C4-2B (cell line): ENCODE results near the gene SIRPB2.

Experiments
- H3K27ac ChIP-seq: fragments of 450-650 bp; 2 replicates; pipeline ENCODE4 v1.5.1; 2017
- CTCF ChIP-seq: fragments of 450-650 bp; conservative IDR thresholded peaks from 2 replicates; pipeline ENCODE4 v1.5.1; 2017; ENCODE audit warnings: mild to moderate bottlenecking
- ZFX ChIP-seq: fragments of 450-650 bp; IDR thresholded peaks from 2 replicates; pipeline ENCODE4 v1.6.1; 2017

The SIRPB2 gene

GRCh38 chr20:1533059-1533458 is 41.8 kb upstream of the SIRPB2 start:
- TF ChIP-seq ZFX, result no peak
- TF ChIP-seq CTCF, result no peak
- no peak overlapping the region for H3K27ac ChIP-seq

GRCh38 chr20:1528811-1529210 is 37.6 kb upstream of the SIRPB2 start:
- no peak overlapping the region for H3K27ac ChIP-seq
- TF ChIP-seq ZFX (no peak), CTCF (no peak)

GRCh38 chr20:1527923-1528322 is 36.7 kb upstream of the SIRPB2 start:
- TF ChIP-seq CTCF (no peak), ZFX (no peak)
- H3K27ac ChIP-seq, result no peak overlapping the region

- H3K27ac ChIP-seq, result no peak overlapping the region
- TF ChIP-seq CTCF (no peak), ZFX (no peak)
These were observed 35.7 kb upstream of the SIRPB2 start for GRCh38 chr20:1526896-1527295.

- TF ChIP-seq ZFX (no peak), CTCF (no peak)
- no peak overlapping the region for H3K27ac ChIP-seq
These were observed 35.1 kb upstream of the SIRPB2 start for GRCh38 chr20:1526310-1526709.

- H3K27ac ChIP-seq, result no peak overlapping the region
- TF ChIP-seq CTCF (no peak), ZFX (no peak)
These were observed 32.8 kb upstream of the SIRPB2 start for GRCh38 chr20:1524004-1524403.

GRCh38 chr20:1517010-1517409 is 25.8 kb upstream of the SIRPB2 start:
- TF ChIP-seq ZFX (no peak), CTCF (no peak)
- H3K27ac ChIP-seq, result no peak overlapping the region
